H54 (cell line): Measurements from ENCODE around the gene UQCRQ.
A peak's percentile ranks its signal among the peaks of the same experiment; 100 is the strongest.

Experiments
- DNase-seq: peaks from one replicate; pipeline ENCODE4 v3.0.0; 2011; ENCODE audit warnings: low spot score, mixed read lengths; ENCODE audit not compliant: insufficient read length
- FAIRE-seq: peaks from 3 replicates; lab custom pipeline; 2011; peaks lifted over from hg19 to GRCh38; lab: Jason Lieb, UNC
- POLR2A ChIP-seq: IDR thresholded peaks from 2 replicates; pipeline ENCODE4 v1.6.1; 2011; ENCODE audit warnings: low read depth, mild to moderate bottlenecking, low read length

Gene UQCRQ

DNA sequence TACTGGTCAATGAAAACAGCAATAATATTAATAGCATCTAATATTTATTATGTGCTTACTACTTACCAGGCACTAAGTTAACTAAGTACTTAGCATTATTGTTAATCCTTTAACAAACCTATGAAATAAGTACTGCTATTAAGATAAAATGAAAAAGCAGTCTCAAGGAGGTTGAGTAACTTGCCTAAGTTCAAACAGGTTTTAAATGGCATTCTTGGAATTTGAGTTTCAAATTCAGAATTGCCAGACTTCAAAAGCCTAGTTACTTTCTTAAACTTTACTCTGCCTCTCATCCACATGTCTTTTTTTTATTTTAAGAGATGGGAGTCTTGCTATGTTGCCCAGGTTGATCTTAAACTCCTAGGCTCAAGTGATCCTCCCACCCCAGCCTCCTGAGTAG, 23.1 kb downstream of the UQCRQ start:
- TF ChIP-seq POLR2A: no peak
- peak; percentile 33 for FAIRE-seq
- DNase-seq: no peak

DNA sequence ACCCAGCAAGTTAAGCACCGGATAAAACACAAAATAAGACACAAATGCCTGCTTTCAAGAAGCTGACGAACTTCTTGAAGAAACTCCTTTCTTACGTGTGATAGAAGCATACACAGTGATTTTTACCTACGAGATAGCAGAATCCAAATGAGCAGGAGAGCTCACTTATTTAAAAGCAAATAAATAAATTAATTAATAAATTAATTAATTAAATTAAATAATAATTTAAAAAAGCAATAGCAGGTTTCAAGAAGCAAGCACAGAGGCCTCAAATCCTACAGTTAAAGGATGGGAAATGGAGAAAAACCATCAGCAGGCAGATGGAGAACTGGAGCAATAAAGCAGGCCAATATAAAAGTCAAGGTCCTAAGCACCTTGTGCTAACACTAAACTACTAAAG, 24.4 kb downstream of the UQCRQ start:
- TF ChIP-seq POLR2A: no peak
- no peak for FAIRE-seq
- DNase-seq: no peak

DNA sequence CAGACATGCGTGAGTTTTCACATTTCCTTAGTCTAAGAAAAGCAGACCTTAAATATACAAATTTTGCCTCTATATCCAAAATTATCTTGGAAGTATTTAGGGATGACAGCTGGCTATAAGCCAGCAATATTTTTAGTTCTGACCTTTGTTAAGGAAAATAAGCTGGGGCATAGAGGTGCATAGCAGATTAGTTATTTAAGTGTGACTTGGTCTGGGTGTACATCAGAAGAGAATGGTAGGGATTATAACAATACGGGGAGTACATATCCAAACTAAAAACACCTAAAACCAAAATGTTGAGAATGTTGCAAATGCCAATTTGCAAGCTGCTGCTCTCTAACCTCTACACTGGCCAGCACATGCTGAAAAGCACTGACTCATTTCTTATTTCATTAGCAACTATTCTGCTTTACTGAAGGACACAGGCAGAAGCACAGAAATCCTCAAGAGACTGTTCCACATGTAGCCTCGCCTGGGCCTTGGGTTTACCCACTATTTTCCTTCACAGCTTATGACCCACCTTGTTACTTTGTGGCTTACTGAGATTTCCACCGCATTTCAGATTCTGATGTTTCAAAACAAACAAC, 29.4 kb downstream of the UQCRQ start:
- no peak for FAIRE-seq
- DNase-seq: no peak
- no peak for TF ChIP-seq POLR2A

DNA sequence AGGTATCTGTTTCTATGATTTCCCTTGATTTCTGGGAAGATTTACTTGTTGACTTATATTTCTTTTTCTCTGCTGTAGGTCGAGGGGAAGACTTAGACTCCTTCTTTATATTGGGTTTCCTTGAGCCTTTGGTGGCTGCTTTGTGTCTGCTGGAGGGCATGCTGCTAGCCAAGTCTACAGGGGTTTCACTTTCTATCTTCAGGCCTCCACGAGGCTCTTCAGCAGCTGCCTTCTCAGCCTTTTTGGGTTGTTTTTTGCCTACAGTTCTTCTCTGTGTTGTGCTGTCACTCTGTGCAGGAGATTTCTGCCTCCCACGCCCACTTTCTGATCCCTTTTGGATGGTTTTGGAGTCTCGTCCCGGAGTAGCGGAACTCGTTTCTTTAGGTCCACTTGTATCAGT, 30.2 kb downstream of the UQCRQ start:
- FAIRE-seq (no peak), DNase-seq (no peak)
- TF ChIP-seq POLR2A: no peak

DNA sequence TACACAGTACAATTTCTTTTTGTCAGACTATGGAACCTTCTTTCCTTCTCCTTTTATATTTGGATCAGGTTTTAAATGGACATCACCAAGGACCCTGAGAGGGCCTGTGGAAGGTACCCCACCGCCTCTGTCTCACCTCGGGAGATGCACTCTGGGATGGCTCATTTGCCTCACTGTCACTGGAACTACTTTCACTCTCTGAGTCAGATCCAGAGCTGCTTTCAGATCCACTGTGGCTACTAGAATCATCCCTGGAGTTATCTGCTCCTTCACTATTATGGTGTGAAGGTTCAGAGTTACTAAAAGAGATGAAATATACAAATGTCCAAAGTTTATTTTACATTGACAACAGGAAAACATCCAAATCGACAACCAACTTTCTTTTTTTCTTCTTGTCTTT, 31.7 kb downstream of the UQCRQ start:
- DNase-seq (no peak), FAIRE-seq (no peak)
- no peak for TF ChIP-seq POLR2A

DNA sequence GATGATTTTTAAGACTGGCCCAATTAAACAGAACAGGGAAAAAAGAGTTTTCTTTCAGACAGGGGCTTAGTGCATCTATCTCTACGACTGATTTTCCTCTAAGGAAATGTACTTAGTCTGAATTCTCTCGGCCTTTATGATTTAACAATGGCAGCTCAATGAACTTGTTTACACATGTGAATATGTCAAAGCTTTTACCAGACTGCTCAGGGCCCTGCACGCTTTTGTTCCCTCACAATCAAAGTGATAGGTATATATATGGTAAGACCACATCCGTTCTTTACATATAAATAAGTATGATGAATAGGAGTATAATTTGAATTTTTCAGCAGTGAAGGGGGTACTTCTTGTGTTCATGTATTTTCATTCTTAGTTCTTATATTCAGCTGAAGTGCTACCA, 34.6 kb downstream of the UQCRQ start:
- FAIRE-seq: no peak
- no peak for TF ChIP-seq POLR2A
- DNase-seq: no peak

DNA sequence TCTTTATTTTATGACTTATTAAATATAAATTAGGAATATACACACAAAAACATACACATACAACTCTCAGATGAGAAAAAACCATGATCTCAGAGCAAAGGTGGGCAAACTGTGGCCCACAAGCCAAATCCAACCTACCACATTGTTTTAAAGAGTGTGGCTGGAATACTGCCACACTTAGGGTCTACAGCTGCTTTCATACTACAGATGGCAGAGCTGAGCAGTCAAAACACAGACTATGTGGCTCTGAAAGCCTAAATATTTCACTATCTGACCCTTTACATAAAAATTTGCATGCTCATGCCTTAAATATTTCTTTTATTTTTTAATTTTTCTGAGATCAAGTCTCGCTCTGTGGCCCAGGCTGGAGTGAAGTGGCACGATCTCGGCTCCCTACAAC, 35.3 kb downstream of the UQCRQ start:
- FAIRE-seq (no peak), DNase-seq (no peak)
- TF ChIP-seq POLR2A: no peak

DNA sequence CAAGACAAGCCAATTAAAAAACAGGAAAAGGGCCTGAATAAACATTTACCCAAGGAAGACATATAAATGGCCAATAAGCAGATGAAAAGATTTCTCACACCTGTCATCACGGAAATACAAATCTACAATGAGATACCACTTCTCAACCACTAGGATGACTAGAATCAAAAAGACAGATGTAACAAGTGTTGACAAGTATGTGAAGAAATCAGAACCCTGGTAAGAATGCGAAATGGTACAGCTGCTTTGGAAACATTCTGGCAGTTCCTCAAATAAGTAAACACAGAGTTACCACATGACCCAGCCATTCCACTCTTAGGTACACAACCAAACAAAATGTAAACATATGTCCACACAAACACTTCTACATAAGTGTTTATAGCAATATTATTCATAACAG, 39.5 kb downstream of the UQCRQ start:
- FAIRE-seq (peak; percentile 68), DNase-seq (no peak)
- TF ChIP-seq POLR2A: no peak

DNA sequence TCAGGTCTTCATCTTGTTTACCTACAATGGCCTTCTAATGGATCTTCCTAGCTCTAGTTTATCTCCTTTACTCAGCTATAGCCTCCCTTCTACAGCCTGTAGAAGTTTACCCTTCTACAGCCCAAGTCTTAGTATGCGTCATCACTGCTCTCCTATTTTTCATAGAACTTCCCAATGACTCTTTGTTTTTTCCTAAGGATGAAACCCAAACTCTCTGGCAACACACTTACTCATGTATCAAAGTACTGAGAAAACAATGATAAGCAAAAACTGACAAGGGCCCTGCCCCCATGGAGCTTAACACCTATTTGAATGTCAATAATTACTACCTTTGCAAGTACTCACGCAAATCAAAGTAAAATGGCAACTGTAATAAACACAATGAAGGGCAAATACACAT, 40.7 kb downstream of the UQCRQ start:
- DNase-seq (no peak), FAIRE-seq (no peak)
- no peak for TF ChIP-seq POLR2A

DNA sequence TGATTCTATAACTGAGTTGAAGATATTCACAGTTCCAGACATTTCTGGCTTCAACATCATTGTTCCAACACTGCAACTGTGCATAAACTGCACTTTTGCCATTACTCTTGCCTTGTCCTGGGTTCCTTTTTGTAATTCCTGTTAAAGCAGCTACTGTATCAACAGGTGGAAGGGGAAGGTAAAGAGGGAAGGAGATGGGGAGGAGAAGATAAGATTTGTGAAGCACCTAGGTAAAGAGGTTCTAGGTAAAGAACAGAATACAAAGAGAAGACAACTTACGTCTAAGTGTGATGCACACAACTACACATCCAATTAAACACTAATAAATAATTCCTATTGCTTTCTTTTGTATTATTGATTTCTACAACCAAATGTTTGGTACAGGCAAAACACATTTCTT, 43.3 kb downstream of the UQCRQ start:
- TF ChIP-seq POLR2A: no peak
- no peak for DNase-seq
- FAIRE-seq: peak; percentile 11

DNA sequence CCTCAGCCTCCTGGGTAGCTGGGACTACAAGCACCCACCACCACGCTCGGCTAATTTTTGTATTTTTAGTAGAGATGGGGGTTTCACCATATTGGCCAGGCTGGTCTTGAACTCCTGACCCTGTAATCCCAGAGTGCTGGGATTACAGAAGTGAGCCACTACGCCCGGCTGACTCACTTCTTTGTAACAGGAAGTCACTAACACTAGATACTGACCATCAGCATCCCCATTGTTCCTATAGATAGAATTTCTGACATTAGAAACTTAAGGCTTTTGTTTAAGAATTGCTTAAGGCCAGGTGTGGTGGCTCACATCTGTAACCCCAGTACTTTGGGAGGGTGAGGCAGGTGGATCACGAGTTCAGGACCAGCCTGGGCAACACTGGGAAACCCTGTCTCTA, 49.2 kb downstream of the UQCRQ start:
- no peak for FAIRE-seq
- DNase-seq: no peak
- TF ChIP-seq POLR2A: no peak

DNA sequence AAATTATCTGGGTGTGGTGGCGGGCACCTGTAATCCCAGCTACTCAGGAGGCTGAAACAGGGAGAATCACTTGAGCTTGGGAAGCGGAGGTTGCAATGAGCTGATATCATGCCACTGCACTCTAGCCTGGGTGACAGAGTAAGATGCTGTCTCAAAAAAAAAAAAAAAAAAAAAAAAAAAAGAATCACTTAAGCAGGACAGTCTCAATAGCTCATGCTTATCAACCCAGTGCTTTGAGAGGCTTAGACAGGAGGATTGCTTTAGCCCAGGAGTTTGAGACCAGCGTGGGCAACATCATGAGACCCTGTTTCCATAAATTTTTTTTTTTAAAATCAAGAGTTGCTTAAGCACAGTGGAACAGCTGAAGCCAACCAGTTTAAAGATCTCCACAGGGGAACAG, 49.6 kb downstream of the UQCRQ start:
- DNase-seq (no peak), FAIRE-seq (no peak)
- no peak for TF ChIP-seq POLR2A
